Measurements from ENCODE around the gene ANKRD35.
"Not testable (repeated sequence)": the region's sequence is repeated elsewhere in the genome, so short reads cannot be mapped to it uniquely, and the experiment has no call there.

The ANKRD35 gene, protein sequence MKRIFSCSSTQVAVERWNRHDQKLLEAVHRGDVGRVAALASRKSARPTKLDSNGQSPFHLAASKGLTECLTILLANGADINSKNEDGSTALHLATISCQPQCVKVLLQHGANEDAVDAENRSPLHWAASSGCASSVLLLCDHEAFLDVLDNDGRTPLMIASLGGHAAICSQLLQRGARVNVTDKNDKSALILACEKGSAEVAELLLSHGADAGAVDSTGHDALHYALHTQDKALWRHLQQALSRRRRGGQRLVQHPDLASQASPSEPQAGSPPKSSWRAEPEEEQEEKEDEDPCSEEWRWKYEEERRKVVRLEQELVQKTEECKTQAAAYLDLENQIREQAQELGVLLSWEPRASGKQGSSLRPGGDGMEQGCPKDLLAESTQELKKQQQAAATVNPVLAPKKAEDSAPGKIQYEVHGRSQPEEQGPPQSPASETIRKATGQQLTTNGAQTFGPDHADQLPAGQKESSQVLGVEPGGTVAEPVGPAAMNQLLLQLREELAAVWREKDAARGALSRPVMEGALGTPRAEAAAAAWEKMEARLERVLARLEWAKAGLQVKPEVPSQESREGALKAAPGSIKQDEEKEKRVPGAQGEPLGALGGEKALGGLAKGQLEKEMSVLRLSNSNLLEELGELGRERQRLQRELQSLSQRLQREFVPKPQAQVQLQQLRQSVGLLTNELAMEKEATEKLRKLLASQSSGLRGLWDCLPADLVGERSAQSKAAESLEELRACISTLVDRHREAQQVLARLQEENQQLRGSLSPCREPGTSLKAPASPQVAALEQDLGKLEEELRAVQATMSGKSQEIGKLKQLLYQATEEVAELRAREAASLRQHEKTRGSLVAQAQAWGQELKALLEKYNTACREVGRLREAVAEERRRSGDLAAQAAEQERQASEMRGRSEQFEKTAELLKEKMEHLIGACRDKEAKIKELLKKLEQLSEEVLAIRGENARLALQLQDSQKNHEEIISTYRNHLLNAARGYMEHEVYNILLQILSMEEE

DNA sequence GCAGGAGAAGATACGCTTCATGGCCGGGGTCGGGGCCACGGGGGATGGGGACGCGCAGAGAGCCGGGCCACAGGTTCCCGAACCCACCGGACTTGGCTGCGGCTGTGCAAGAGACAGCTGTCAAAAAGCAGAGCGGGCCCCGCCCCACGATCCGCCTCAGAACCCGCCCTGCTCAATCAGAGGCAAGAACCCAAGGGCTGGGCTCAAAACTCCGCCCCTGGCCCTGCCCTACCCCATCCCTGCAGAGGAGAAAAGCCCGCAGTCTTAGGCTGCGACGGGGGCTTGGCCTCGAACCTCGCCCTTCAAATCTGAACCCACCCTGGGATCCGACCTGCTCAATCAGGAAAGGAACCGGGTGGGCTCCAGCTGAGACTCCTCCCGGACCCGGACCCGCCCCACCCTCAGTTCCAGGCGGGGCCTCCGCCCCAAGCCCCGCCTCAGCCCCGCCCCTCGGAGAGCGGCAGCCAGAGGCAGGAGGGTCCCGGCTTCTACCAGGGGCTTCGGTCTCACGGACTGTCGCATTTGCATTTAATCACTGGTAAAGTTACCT, at the start of gene ANKRD35:
TSS of gene ANKRD35 (minus strand) at position 129 of the 550 bp plus-strand sequence. CDS start at position 21, 108 bp downstream.
- Mint-ChIP-seq H3K4me3 (peak within 1 kb of the TSS; percentile 83), H3K27ac (no peak within 1 kb of the TSS), H3K27me3 (peaks cover 24% of the 10 kb centered on the region), H3K36me3 (no peaks in the 10 kb centered on the region), H3K9me3 (no peaks in the 10 kb centered on the region), H3K4me1 (peaks cover 15% of the 10 kb centered on the region)
- peak; percentile 99 for ATAC-seq

DNA sequence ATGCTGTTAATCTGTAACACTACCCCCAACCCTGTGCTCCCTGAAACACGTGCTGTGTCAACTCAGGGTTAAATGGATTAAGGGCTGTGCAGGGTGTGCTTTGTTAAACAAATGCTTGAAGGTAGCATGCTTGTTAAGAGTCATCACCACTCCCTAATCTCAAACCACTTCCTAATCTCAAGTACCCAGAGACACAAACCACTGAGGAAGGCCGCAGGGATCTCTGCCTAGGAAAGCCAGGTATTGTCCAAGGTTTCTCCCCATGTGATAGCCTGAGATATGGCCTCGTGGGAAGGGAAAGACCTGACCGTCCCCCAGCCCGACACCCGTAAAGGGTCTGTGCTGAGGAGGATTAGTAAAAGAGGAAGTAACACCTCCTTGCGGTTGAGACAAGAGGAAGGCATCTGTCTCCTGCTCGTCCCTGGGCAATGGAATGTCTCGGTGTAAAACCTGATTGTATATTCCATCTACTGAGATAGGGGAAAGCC, 46.9 kb upstream of the ANKRD35 start:
- Mint-ChIP-seq H3K4me1 (peaks cover 46% of the 10 kb centered on the region), H3K27ac (peak overlapping the region; percentile 76), H3K4me3 (peak overlapping the region; percentile 53), H3K36me3 (peaks cover 36% of the 10 kb centered on the region)
- not testable (repeated sequence) for H3K27me3 Mint-ChIP-seq, ATAC-seq, H3K9me3 Mint-ChIP-seq

DNA sequence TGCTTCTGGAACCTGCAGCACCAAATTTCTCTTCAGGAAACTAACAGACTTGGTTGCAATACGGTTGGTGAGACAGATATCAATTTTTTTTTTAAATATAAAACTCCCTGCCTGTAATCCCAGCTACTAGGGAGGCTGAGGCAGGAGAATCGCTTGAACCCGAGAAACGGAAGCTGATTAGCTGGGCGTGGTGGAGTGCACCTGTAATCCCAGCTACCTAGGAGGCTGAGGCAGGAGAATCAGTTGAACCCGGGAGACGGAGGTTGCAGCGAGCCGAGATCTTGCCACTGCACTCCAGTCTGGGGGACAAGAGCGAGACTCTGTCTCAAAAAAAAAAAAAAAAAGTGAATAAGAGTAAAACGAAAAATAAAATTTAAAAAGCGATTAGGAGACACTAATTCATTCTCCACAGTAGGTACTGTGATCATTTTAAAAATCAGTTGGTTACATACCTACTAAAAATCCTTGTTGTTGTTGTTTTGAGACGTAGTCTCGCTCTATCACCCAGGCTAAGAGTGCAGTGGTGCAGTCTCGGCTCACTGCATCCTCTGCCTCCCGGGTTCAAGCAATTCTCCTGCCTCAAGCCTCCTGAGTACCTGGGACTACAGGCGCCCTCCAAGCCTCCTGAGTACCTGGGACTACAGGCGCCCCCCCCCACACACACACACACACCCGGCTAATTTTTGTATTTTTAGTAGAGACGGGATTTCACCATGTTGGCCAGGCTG, 42.4 kb upstream of the ANKRD35 start:
- no peak for ATAC-seq
- H3K9me3 Mint-ChIP-seq = no peaks in the 10 kb centered on the region
- no peak overlapping the region for H3K4me3 Mint-ChIP-seq
- peaks cover 5% of the 10 kb centered on the region for H3K36me3 Mint-ChIP-seq
- peaks cover 33% of the 10 kb centered on the region for H3K4me1 Mint-ChIP-seq
- H3K27ac Mint-ChIP-seq = no peak overlapping the region
- H3K27me3 Mint-ChIP-seq = no peaks in the 10 kb centered on the region

DNA sequence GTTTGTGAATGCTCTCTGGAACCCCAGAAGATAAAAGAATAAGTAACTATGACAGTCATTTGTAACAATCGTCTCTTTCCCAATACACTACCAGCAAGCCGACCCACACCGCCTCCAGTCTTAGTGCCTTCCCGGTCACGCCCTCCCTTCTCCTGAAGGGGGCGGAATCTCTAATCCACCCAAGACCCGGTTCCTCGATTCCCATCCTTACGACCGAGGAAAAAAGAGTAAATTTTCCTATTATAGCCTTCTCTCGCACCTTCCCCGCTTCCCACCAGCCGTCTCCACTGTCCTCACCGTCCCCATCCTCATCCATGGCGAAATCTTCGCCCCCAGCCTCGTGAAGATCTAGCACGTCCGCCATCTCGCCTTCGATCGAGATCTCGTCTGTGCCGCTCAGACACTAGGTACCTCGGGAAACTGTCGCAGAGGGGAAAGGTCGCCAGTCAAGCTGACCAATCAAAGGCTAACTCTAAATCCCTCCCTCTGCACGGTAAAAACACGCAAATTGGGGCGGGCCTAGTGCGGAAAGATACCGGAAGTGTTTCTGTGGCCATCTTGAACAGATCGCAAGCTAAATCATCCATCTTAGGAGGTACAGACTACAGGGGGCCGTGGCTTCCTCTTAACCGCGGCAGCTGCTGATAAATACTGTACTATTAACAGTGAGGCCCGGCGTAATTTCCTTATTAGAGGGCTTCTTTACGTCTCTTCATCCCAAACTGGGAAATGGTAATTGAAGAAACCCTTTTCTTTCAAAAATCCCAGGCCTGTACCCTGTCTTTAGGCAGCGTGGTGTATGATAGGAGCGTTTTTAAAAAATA, 41.6 kb upstream of the ANKRD35 start, which contains the start of gene RBM8A:
TSS of gene RBM8A (minus strand) at position 422 of the 824 bp plus-strand sequence. CDS start at position 364, 58 bp downstream.
- peak; percentile 100 for ATAC-seq
- no peaks in the 10 kb centered on the region for H3K27me3 Mint-ChIP-seq
- H3K4me1 Mint-ChIP-seq = peaks cover 25% of the 10 kb centered on the region
- H3K27ac Mint-ChIP-seq = no peak within 1 kb of the TSS
- peaks cover 5% of the 10 kb centered on the region for H3K36me3 Mint-ChIP-seq
- H3K4me3 Mint-ChIP-seq = no peak within 1 kb of the TSS
- no peaks in the 10 kb centered on the region for H3K9me3 Mint-ChIP-seq

DNA sequence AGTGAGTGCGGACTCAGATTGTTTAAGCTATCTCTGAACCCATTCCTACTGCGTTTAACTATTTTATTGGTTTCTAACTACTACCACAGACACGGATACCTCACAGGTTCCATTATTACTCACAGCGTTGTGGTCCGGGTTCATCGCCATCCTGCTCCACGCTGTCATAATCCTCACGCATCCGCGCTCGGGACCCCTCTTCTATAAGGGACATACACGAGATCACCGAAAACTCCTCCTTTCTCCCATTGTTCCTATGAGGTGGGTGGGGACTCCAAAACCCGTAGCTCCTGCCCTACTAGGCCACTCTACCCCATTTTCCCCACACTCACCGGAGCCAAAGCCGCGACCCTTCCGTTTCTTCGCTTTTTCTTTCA, 41.0 kb upstream of the ANKRD35 start:
- Mint-ChIP-seq H3K4me3 (no peak overlapping the region), H3K9me3 (no peaks in the 10 kb centered on the region), H3K27me3 (no peaks in the 10 kb centered on the region), H3K27ac (no peak overlapping the region), H3K4me1 (peaks cover 20% of the 10 kb centered on the region), H3K36me3 (peaks cover 3% of the 10 kb centered on the region)
- ATAC-seq = no peak

DNA sequence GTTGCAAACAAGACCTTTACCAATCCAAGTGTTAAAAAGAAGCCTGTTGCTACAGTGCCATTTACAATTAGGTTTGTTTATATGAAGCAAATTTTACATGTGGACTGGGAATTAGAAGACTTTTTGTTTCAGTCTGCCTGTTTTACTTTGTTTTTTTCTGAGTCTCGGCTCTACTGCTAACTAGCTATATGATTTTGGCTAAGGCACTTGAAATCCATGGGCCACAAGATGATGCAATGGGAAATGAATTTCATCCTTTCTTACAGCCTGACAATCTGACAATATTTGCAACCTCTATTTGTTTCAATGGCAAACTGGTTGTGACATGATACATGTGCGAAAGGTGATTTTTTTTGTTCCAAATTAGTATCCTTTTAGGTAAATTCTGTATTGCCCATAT, 36.6 kb upstream of the ANKRD35 start:
- no peaks in the 10 kb centered on the region for H3K9me3 Mint-ChIP-seq
- H3K27ac Mint-ChIP-seq = no peak overlapping the region
- H3K4me1 Mint-ChIP-seq = peaks cover 31% of the 10 kb centered on the region
- no peaks in the 10 kb centered on the region for H3K27me3 Mint-ChIP-seq
- ATAC-seq = no peak
- H3K4me3 Mint-ChIP-seq = no peak overlapping the region
- peaks cover 7% of the 10 kb centered on the region for H3K36me3 Mint-ChIP-seq

DNA sequence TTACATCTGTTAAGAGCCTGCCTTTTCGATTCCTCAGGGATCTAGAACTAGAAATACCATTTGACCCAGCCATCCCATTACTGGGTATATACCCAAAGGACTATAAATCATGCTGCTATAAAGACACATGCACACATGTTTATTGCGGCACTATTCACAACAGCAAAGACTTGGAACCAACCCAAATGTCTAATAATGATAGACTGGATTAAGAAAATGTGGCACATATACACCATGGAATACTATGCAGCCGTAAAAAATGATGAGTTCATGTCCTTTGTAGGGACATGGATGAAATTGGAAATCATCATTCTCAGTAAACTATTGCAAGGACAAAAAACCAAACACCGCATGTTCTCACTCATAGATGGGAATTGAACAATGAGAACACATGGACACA, 34.6 kb upstream of the ANKRD35 start:
- Mint-ChIP-seq H3K4me3 (peak overlapping the region; percentile 89), H3K4me1 (peaks cover 45% of the 10 kb centered on the region), H3K27ac (peak overlapping the region; percentile 80), H3K36me3 (peaks cover 24% of the 10 kb centered on the region)
- H3K9me3 Mint-ChIP-seq, ATAC-seq, H3K27me3 Mint-ChIP-seq: not testable (repeated sequence)

DNA sequence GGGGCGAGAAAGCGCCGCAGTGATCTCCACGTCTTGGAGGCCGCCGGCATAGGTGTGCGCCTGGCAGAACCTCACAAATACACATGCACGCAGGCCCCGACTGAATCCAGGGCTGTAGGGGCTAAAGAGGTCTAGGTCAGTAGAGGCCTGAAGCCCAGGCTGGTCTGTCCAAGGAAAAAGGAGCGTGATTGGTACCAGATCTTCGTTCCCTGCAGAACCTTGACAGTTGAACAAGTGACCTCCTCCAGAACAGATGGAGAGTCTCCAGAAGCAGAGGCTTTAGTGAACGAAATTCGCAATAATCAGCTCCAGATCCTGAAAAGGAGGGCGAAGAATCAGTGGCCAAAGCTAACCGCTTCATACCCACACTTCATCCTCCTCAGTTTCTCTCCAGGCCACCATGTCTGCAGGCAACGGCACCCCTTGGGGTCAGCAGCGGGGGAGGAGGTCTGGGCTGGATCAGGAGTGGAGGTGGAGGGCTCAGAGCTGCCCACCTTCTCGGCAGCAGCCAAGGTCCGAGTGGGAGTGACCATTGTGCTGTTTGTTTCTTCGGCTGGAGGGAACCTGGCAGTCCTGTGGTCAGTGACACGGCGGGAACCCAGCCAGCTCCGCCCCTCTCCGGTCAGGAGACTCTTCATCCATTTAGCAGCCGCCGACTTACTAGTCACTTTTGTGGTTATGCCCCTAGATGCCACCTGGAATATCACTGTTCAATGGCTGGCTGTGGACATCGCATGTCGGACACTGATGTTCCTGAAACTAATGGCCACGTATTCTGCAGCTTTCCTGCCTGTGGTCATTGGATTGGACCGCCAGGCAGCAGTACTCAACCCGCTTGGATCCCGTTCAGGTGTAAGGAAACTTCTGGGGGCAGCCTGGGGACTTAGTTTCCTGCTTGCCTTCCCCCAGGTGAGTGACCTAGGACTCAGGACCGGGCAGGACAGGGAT, 33.6 kb upstream of the ANKRD35 start:
- H3K4me3 Mint-ChIP-seq = peak overlapping the region; percentile 89
- H3K9me3 Mint-ChIP-seq = no peaks in the 10 kb centered on the region
- H3K36me3 Mint-ChIP-seq = peaks cover 34% of the 10 kb centered on the region
- H3K4me1 Mint-ChIP-seq = peaks cover 50% of the 10 kb centered on the region
- no peaks in the 10 kb centered on the region for H3K27me3 Mint-ChIP-seq
- H3K27ac Mint-ChIP-seq = peak overlapping the region; percentile 80
- no peak for ATAC-seq

DNA sequence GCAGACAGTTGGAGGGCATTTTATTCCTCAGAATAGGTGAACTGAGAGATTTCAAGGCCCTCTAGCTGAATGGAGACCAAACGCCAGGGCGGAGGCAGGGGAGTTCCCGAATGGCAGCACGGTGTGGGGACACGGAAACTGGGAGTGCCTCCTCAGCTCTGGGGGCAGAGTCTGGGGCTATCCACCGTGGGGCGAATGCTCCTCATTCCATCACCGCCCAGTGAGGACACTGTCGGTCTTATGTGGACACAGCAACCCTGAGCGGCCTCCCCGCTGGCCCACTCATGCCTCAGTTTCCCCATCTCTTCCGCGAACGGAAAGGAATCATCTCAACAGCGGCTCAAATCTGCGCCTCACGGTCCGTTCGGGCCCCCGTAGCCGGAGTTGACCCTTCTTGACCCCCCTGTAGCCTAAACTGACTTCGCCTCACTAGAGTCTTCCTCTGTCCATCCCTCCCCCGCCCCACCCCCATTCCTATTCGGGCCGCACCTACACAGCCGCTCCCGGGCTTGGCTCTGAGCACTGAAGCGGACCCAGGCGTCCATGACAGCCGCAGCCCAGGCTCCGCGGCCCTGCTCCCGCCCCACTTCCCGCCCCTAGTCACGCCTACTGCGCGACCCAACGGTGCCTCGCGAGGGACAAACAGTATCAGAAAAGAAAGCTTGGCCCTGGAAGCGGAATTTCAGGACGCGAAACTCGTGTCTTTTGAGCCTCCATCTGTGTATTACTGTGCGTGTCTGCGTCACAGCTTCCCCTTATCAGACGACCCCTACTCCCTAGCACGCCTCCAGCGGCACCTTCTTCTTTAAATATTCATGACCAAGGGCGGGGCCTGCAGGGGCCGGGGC, 32.7 kb upstream of the ANKRD35 start, which contains the start of gene PEX11B:
TSS of gene PEX11B (minus strand) at position 574 of the 848 bp plus-strand sequence. CDS start at position 545, 29 bp downstream.
- no peaks in the 10 kb centered on the region for H3K27me3 Mint-ChIP-seq
- no peaks in the 10 kb centered on the region for H3K9me3 Mint-ChIP-seq
- H3K27ac Mint-ChIP-seq = peak within 1 kb of the TSS; percentile 80
- peak; percentile 96 for ATAC-seq
- peaks cover 59% of the 10 kb centered on the region for H3K4me1 Mint-ChIP-seq
- H3K4me3 Mint-ChIP-seq = peak within 1 kb of the TSS; percentile 89
- peaks cover 43% of the 10 kb centered on the region for H3K36me3 Mint-ChIP-seq

DNA sequence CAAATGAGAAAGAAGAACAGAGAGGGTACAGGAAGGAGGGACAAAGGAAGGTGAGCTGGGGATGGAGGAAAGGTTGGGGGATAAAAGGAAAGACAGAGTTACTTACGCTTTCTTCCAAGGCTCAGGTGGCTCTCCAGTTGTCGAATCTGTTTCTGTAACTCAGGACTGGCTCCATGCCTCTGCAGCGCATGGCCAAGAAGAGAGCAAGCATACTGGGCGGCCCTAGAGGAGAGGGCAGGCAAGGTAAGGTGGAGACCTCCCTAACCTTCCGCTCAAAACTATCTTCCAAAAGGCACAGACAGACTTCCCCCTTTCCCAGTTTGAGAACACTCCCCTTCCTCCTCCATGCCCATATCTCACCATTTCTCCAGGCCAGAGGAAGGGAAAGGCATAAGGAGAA, 31.9 kb upstream of the ANKRD35 start:
- H3K36me3 Mint-ChIP-seq = peaks cover 45% of the 10 kb centered on the region
- no peaks in the 10 kb centered on the region for H3K9me3 Mint-ChIP-seq
- H3K27ac Mint-ChIP-seq = peak overlapping the region; percentile 80
- H3K4me1 Mint-ChIP-seq = peaks cover 66% of the 10 kb centered on the region
- ATAC-seq = no peak
- H3K4me3 Mint-ChIP-seq = peak overlapping the region; percentile 89
- H3K27me3 Mint-ChIP-seq = no peaks in the 10 kb centered on the region

DNA sequence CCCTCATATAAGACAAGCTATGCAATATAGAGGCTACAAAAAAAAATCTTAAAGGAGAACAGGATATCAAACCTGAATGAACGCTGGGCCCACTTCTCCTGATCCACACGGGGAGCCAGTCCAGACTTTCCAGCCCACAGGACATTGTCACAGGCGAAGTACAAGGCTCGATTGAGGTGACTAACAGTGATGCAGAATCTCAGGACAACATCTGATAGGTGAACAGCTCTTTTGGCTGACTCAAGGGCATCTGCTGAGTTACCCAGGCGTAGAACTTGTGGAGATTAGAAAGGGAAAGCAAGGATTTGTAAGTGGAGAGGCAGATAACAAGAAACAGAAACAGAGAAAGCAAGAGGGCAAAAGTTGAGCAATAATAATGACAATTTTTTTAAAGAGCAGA, 31.1 kb upstream of the ANKRD35 start:
- no peaks in the 10 kb centered on the region for H3K27me3 Mint-ChIP-seq
- H3K9me3 Mint-ChIP-seq = no peaks in the 10 kb centered on the region
- H3K4me1 Mint-ChIP-seq = peaks cover 74% of the 10 kb centered on the region
- H3K27ac Mint-ChIP-seq = peak overlapping the region; percentile 80
- H3K4me3 Mint-ChIP-seq = peak overlapping the region; percentile 89
- no peak for ATAC-seq
- H3K36me3 Mint-ChIP-seq = peaks cover 53% of the 10 kb centered on the region

DNA sequence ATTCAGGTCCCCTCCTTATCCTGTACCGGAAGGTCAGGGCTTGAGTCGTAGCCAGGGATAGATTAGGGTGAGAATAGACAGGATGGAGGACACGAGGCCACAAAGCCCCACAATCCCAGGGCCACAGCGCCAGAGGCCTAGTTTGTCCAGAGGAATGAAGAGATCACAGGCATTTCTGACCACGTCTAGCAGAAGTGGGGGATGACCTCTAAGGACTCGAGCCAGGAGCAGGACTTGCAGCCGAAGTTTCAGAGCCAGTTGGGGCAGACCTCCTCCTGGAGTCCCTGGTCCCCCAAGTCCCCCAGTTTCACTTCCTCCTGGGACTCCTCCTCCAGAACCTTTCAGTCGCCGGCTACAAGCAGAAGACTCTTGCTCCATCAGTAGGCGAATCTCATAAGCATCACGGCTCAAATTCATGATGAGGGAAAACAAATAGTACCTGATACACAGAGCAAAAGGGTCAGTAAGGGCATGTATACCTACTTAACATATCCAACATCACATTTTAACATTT, 26.5 kb upstream of the ANKRD35 start:
- no peaks in the 10 kb centered on the region for H3K9me3 Mint-ChIP-seq
- ATAC-seq = peak; percentile 39
- H3K36me3 Mint-ChIP-seq = peaks cover 71% of the 10 kb centered on the region
- no peak overlapping the region for H3K4me3 Mint-ChIP-seq
- peak overlapping the region; percentile 0 for H3K27ac Mint-ChIP-seq
- peaks cover 47% of the 10 kb centered on the region for H3K4me1 Mint-ChIP-seq
- H3K27me3 Mint-ChIP-seq = no peaks in the 10 kb centered on the region

Data from stimulated activated memory B cell treated with anti-CD40 and anti-IgM and Interleukin-4, amounts not matched to agents 10 μg/mL and 1 μg/mL and 100 μg/mL, for 72 hours (primary cell).